GM06990 (cell line): ENCODE measurements around the gene LRMDA.

Experiments used
- DNase-seq: peaks from one replicate; pipeline ENCODE4 v3.0.0-alpha.2; 2011; ENCODE audit not compliant: insufficient read length; ENCODE audit errors: extremely low read depth
- H3K27me3 ChIP-seq: replicated peaks from 2 replicates; pipeline ENCODE4 v1.6.0; 2011; ENCODE audit warnings: low read length; ENCODE audit not compliant: control insufficient read depth, insufficient read depth
- H3K36me3 ChIP-seq: 2 replicates; pipeline ENCODE4 v1.5.1; 2011; ENCODE audit warnings: low read length; ENCODE audit not compliant: control insufficient read depth, insufficient read depth
- H3K4me3 ChIP-seq: replicated peaks from 2 replicates; pipeline ENCODE4 v1.5.1; 2011; ENCODE audit warnings: low read depth, mild to moderate bottlenecking, control low read depth, low read length
- CTCF ChIP-seq: IDR thresholded peaks from 2 replicates; pipeline ENCODE4 v1.5.1; 2011; ENCODE audit warnings: low read length, control low read depth, mild to moderate bottlenecking, inconsistent platforms; ENCODE audit not compliant: insufficient read depth, poor library complexity, severe bottlenecking

LRMDA gene

GRCh38 chr10:75974080-75974479 lies 542.7 kb downstream of the LRMDA start:
- no peak for TF ChIP-seq CTCF
- DNase-seq: no peak
- Histone ChIP-seq H3K36me3 (no peaks in the 10 kb centered on the region), H3K4me3 (no peak overlapping the region), H3K27me3 (no peaks in the 10 kb centered on the region)

- H3K4me3 ChIP-seq: no peak overlapping the region
- no peak for DNase-seq
- no peaks in the 10 kb centered on the region for H3K36me3 ChIP-seq
- TF ChIP-seq CTCF: no peak
- H3K27me3 ChIP-seq: no peaks in the 10 kb centered on the region
These were observed 545.3 kb downstream of the LRMDA start for GRCh38 chr10:75976681-75977080.

- TF ChIP-seq CTCF: no peak
- DNase-seq: no peak
- H3K36me3 ChIP-seq: no peaks in the 10 kb centered on the region
- no peaks in the 10 kb centered on the region for H3K27me3 ChIP-seq
- no peak overlapping the region for H3K4me3 ChIP-seq
These were observed 545.7 kb downstream of the LRMDA start for GRCh38 chr10:75977139-75977538.

- no peaks in the 10 kb centered on the region for H3K27me3 ChIP-seq
- no peak for DNase-seq
- H3K36me3 ChIP-seq: no peaks in the 10 kb centered on the region
- TF ChIP-seq CTCF: no peak
- no peak overlapping the region for H3K4me3 ChIP-seq
These were observed 546.8 kb downstream of the LRMDA start for GRCh38 chr10:75978213-75978612.

- no peak for DNase-seq
- no peak for TF ChIP-seq CTCF
- Histone ChIP-seq H3K27me3 (no peaks in the 10 kb centered on the region), H3K36me3 (no peaks in the 10 kb centered on the region), H3K4me3 (no peak overlapping the region)
These were observed 549.1 kb downstream of the LRMDA start for GRCh38 chr10:75980419-75981002.
